ENCODE data around the gene CERK.
A peak's percentile ranks its signal among the peaks of the same experiment; 100 is the strongest.

Gene CERK

DNA sequence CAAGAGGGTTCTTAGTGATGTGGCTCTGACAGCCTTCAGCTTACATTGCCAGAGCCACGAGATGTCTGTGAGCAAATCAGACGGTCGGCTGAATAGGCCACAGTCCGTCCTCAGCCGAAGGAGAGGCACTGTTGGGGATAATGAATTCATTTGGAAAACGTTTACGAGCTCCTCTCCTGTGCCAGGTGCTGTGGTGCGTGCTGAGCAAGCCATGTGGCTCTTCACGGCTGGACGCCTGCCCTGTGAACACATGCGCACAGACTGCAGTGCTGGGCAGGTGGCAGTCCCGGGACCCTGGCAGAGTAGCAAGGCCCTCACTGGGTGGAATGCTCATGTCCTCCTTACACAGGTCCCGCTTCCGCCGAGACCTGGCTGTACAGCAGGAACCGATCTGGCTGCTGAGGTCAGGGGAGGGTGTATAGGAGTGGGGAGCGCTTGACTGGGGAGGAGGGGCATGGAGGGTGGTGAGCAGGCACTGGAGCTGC, 31.2 kb upstream of the CERK start:
- no peak for DNase-seq (ENCODE audit: low read depth)
- no peak overlapping the region for H3K4me3 ChIP-seq (ENCODE audit: low read depth, low read length)
- TF ChIP-seq MYC (IDR thresholded peaks at IDR 0.05; ENCODE audit: low read depth, low read length) = no peak
- TF ChIP-seq POLR2A (IDR thresholded peaks at IDR 0.05; ENCODE audit: extremely low read depth, insufficient read length) = no peak
- TF ChIP-seq, protein P1, sequence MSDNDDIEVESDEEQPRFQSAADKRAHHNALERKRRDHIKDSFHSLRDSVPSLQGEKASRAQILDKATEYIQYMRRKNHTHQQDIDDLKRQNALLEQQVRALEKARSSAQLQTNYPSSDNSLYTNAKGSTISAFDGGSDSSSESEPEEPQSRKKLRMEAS (IDR thresholded peaks at IDR 0.05; ENCODE audit: low read depth, low read length) = no peak
- TF ChIP-seq, protein P2, sequence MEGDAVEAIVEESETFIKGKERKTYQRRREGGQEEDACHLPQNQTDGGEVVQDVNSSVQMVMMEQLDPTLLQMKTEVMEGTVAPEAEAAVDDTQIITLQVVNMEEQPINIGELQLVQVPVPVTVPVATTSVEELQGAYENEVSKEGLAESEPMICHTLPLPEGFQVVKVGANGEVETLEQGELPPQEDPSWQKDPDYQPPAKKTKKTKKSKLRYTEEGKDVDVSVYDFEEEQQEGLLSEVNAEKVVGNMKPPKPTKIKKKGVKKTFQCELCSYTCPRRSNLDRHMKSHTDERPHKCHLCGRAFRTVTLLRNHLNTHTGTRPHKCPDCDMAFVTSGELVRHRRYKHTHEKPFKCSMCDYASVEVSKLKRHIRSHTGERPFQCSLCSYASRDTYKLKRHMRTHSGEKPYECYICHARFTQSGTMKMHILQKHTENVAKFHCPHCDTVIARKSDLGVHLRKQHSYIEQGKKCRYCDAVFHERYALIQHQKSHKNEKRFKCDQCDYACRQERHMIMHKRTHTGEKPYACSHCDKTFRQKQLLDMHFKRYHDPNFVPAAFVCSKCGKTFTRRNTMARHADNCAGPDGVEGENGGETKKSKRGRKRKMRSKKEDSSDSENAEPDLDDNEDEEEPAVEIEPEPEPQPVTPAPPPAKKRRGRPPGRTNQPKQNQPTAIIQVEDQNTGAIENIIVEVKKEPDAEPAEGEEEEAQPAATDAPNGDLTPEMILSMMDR (IDR thresholded peaks at IDR 0.05; ENCODE audit: low read depth, low read length) = no peak

DNA sequence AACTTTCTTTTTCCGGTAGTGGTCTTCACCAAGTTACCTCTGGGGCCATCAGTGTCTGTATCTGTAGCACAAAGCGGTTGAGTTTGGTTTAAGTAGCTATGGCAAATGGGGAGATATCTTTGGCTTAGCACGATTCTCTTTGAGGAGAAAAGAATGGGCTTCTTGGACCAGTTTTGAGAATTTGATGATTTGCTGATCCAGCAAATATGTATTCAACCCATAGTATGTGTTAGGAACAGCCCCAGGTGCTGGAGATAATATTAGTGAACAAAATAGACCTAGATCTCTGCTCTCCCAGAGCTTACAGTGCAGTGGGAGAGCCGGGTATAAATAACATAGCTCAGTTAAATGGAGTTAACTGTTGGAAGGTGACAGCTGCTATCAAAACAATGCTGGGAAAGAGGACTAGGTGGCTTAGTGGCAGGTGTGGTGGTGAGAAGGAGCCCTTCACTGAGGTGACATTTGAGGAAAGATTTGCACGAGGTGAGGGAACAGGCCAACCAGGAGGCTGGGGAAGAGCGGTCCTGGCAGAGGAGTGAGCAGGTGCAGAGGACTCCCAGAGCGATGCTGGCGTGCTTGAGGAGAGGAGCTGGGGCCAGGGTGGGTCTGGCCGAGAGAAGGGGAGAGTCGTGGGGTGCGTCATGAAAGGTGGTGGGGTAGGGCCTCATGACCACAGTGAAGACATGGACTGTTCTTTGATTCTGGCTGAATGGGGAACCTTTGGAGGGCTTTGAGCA, 29.4 kb upstream of the CERK start:
- DNase-seq (ENCODE audit: low read depth) = no peak
- TF ChIP-seq, protein P2 (IDR thresholded peaks at IDR 0.05; ENCODE audit: low read depth, low read length) = no peak
- TF ChIP-seq, protein P1 (IDR thresholded peaks at IDR 0.05; ENCODE audit: low read depth, low read length) = no peak
- TF ChIP-seq POLR2A (IDR thresholded peaks at IDR 0.05; ENCODE audit: extremely low read depth, insufficient read length) = no peak
- no peak overlapping the region for H3K4me3 ChIP-seq (ENCODE audit: low read depth, low read length)

DNA sequence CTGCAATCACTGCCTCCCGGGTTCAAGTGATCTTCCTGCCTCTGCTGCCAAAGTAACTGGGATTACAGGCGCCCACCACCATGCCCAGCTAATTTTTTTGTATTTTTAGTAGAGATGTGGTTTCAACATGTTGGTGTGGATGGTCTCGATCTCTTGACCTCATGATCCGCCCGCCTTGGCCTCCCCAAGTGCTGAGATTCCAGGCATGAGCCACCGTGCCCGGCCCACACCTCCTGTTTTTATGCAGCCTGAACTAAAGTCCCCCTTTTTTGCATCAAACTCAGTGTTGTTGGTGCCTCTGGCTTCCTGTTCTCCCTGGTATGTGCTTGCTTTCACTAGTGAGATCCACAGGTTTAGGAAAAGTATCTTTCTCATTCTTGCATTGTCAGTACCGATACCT, 28.6 kb upstream of the CERK start:
- DNase-seq (ENCODE audit: low read depth) = no peak
- H3K4me3 ChIP-seq (ENCODE audit: low read depth, low read length) = no peak overlapping the region
- TF ChIP-seq, protein P2 (IDR thresholded peaks at IDR 0.05; ENCODE audit: low read depth, low read length) = no peak
- TF ChIP-seq, protein P1 (IDR thresholded peaks at IDR 0.05; ENCODE audit: low read depth, low read length) = no peak
- TF ChIP-seq MYC (IDR thresholded peaks at IDR 0.05; ENCODE audit: low read depth, low read length) = no peak
- TF ChIP-seq POLR2A (IDR thresholded peaks at IDR 0.05; ENCODE audit: extremely low read depth, insufficient read length) = no peak

DNA sequence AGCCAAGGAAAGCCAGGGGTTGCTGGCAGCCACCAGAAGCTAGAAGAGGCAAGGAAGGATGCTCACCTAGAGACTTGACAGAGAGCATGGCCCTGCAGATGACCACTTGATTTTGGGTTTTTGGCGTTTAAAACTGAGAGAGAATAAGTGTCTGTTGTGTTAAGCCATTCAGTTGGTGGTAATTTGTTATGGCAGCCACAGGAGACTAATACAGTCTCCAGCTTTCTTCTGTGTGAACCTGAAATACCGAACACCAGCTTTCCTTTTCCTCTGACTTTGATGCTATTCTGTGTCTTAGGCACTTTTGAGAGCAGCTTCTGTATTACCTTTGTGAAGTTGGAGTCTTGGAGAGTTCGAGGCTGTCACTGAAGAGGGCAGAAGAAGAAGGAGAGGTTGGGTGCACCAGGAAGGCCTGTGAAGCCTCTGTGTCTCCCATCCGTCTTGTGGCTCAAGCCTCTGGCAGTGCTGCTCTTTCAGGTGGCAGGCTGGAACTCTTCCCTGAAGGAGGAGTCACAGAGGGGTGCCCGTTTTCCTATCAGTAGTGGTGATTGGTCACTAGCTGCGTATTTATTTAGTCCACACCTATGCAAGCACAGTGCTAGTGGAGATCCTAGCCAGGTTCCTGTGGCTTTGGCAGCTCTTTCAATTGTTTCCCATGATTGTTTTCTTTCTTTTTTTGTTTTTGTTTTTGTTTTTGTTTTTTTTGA, 26.9 kb upstream of the CERK start:
- no peak for DNase-seq (ENCODE audit: low read depth)
- H3K4me3 ChIP-seq (ENCODE audit: low read depth, low read length) = no peak overlapping the region
- TF ChIP-seq, protein P2 (IDR thresholded peaks at IDR 0.05; ENCODE audit: low read depth, low read length) = no peak
- no peak for TF ChIP-seq POLR2A (IDR thresholded peaks at IDR 0.05; ENCODE audit: extremely low read depth, insufficient read length)
- TF ChIP-seq MYC (IDR thresholded peaks at IDR 0.05; ENCODE audit: low read depth, low read length) = no peak
- TF ChIP-seq, protein P1 (IDR thresholded peaks at IDR 0.05; ENCODE audit: low read depth, low read length) = no peak

DNA sequence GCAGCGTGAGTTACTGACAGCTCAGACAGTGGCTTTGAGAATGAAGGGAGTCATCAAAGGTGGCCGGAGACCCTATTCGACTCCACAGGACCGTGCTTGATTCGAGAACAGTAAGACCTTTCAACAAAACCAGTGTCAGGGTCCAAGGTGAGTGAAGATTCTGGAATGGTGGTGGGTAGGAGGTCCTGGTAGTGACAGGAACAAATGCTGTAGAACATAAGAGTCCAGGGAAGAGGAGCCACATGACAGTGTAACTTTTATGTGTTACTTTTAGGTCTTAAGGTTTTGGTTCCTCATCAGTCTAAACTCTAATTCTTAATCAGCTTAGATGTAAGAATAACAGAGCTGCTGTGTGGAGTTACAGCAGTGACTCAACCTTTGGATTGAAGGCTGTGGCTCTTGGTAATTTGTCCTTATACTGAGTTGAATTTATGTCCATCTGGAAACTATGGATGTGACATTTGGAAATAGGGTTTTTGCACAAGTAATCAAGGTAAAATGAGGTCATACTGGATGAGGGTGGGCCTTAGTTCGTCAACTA, 26.2 kb upstream of the CERK start:
- TF ChIP-seq MYC (IDR thresholded peaks at IDR 0.05; ENCODE audit: low read depth, low read length) (no peak), POLR2A (IDR thresholded peaks at IDR 0.05; ENCODE audit: extremely low read depth, insufficient read length) (no peak)
- TF ChIP-seq, protein P1 (IDR thresholded peaks at IDR 0.05; ENCODE audit: low read depth, low read length) = no peak
- TF ChIP-seq, protein P2 (IDR thresholded peaks at IDR 0.05; ENCODE audit: low read depth, low read length) = no peak
- no peak for DNase-seq (ENCODE audit: low read depth)
- H3K4me3 ChIP-seq (ENCODE audit: low read depth, low read length) = peak overlapping the region; percentile 86

Data from NB4 (cell line).